MV-4-11 (cell line): ENCODE results near the gene NDUFA6.

ENCODE experiments used
- DNase-seq: peaks from one replicate; lab custom pipeline; 2025; lab: John Stamatoyannopoulos, UW

NDUFA6 gene

DNA sequence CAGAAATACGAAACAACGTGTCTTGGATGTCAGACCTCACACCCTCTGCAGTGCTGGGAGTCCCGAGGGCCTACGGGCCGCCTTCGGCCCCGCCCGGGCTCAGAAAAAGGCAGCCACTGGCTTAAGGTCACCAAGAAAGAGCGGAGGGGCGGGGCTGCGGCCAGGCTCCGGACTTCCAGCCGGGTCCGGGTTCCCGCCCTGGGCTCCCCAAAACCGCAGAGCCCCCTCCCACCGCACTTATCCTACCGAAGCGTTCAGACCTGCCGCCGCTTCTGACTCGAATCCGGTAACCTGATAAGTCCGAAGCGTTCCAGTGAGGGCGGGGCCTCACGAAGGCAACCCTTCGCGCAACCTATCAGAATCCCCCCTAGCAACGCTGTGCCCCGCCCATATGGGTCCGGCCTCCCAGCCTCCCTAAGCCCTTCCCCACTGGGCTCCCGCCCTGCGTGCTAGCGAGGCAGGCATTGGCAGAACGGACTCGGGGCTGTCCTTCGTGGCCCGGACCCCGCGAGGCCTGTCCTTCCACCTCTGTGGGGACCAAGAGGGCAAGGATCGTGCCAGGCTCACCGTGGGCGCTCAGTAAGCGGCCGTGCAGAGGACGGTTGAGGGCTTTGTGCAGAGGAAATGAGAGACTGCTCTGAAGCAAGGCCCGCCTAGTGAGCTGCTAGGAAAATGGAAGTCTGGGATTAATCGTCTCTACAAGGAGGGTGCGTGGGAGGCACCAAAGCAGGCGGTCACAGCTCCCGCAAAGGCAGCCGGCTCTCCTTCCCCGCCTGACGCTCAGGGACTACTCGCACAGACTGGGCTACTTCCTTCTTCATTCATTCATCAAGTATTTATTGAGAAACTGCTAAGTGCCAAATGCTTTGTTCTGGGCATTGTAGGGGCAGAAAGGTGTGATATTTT lies 19.8 kb downstream of the NDUFA6 start, which contains the start of gene NAGA:
TSS of gene NAGA (minus strand) at position 296 of the 906 bp plus-strand sequence. CDS start 515 bp downstream, outside the sequence.
- DNase-seq = peak; percentile 99

DNA sequence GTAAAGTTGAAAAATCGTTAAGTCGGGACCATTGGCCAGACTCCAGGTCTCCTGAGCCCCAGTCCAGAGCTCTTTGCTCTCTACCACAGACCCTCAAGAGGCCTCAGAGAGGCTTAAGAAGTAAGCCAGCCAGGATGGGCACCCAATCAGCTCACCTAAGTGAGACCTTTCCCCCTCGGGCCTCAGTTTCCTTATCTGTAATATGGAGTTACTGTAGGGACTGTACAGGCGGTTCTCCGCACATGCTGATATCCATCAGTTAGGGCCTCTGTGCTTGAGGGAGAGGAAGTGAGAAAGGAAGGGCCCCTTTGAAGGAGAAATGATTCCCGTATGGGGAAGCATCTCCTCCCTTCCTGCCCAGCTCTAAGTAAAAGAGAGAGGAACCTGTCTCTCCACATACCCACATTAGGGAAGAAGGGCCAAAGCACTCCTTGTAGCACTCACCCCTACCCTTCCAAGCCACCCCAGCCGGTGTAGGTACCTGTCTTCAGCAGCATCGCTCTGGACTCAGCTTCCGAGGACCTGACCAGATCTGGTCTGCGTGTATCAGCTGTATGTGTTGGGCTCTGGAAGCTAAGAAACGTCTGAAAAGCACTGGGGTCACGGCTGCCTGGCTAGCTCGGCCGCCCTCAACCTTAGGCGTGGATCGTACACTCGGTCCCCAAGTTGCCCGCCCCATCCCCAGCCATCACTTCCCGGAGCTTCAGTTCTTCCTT lies 20.6 kb downstream of the NDUFA6 start:
- peak; percentile 92 for DNase-seq

- DNase-seq = no peak
These were observed 22.3 kb downstream of the NDUFA6 start for GRCh38 chr22:42068291-42068690.

DNA sequence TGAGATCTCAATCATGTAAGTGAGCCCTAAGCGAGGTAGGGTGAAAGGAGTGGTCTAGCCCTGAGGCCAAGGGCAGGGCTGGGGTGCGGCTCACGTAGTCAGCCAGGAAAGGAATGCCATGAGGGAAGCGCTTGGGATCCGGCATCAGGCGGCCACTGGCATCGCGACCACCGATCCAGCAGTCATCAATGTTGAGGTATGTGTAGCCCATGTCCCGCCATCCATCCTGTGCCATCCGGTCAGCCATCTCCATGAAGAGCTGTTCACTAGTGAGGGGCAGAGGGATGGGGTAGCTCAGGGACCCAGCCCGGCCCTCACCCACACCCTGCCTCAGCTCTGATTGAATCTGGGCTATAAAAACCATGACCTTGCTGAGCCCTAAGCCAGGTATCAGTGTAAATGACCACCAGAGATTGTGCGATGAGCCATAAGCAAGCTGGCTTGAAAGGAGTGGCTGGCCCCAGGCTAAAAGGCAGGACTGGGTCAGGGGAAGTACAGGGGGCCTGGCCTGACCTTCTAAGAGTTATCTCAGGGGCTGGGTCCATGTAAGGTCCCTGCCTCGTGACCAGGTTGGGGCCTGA lies 22.8 kb downstream of the NDUFA6 start:
- DNase-seq = no peak

- DNase-seq = no peak
These were observed 23.6 kb downstream of the NDUFA6 start for GRCh38 chr22:42066937-42067336.

GRCh38 chr22:42066126-42066761 lies 24.3 kb downstream of the NDUFA6 start:
- DNase-seq = no peak

GRCh38 chr22:42065438-42066125 lies 25.0 kb downstream of the NDUFA6 start:
- DNase-seq = no peak

DNA sequence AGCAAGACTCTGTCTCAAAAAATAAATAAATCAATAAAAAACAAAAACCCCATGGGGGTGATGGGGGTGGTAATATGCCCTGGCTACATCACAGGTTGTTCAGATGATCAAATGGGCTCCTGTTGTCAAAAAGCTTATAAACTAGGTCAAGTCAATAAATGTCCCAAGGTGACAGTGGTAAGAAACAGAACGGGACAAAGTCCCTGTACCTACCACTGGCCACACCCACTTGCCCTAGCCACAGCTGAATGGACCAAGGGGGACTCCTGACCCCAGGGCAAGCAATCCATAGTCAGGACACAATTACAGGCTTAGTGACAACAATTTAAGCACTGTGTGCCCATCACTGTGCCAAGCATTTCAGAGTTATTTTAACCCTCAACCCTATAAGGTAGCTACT lies 25.9 kb downstream of the NDUFA6 start:
- no peak for DNase-seq

DNA sequence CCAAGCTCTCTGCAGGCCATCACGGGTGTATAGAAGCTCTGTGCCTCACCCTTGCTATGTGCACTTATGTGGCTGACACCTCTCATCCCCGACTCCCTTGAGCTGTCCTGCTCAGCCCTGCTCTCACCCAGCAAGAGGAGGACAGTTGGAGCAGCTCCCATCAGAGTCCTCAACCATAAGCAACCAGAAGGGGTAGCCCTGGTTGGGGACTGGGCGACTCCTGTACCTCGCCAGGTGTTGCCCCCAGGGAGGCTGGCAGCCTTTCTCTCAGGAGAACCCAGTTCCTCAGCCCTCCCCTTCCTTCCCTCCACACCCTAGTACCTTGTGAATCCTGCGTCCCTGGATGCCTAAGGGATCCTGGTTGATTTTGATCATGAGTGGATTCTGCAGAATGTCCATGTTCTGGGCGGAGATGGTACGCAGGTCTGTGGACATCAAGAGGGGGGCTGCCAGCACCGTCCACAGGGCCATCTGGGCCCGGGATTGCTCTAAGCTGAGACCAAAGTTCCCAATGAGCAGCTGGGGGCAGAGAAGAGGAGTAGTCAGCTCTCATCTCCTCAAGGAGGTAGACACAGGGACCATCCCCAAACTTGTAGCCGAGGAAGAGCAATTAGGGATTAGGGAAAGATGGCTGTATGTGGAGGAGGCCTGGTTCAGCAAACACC lies 27.9 kb downstream of the NDUFA6 start:
- DNase-seq = no peak

DNA sequence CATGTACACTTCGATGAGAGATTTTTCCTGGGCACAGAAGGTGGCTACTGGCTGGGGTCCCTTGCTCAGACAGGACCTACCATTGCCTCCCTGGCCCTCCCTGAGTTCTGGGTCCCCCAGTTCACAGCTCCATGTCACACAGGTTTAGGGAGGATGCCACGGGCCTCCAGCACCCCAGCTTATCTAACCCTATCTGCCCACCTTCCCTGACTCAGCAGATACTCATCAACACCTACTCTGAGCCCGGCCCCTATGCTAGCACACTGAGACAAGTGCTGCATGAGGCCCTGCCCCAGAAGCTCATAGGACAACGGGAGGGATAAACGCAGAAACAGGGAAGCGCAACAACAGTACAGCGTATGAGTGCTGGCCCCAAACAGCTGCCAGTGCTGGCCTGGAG lies 29.5 kb downstream of the NDUFA6 start:
- DNase-seq = no peak

GRCh38 chr22:42060489-42060888 lies 30.1 kb downstream of the NDUFA6 start:
- DNase-seq = no peak

GRCh38 chr22:42056757-42057511 lies 33.6 kb downstream of the NDUFA6 start:
- no peak for DNase-seq

GRCh38 chr22:42052765-42053164 lies 37.8 kb downstream of the NDUFA6 start:
- DNase-seq = peak; percentile 30

DNA sequence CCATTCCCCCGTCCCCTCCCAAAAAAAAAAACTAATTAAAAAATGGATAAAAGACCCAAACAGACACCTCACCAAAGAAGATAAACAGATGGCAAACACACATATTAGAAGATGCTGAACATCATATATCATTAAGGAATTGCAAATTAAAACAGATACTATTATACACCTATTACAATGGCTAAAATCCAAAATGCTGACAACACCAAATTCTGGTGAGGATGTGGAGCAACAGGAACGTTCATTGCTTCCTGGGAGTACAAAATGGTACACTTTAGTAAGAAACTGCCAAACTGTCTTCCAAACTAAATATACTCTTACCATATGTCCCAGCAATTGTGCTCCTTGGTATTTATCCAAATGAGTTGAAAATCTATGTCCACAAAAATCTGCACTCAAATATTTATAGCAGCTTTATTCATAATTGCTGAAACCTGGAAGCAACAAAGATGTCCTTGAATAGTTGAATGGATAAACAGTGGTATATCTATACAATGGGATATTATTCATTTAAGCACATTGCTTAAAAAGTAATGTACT lies 39.9 kb downstream of the NDUFA6 start:
- no peak for DNase-seq

- no peak for DNase-seq
These were observed 48.8 kb downstream of the NDUFA6 start for GRCh38 chr22:42041784-42042183.

DNA sequence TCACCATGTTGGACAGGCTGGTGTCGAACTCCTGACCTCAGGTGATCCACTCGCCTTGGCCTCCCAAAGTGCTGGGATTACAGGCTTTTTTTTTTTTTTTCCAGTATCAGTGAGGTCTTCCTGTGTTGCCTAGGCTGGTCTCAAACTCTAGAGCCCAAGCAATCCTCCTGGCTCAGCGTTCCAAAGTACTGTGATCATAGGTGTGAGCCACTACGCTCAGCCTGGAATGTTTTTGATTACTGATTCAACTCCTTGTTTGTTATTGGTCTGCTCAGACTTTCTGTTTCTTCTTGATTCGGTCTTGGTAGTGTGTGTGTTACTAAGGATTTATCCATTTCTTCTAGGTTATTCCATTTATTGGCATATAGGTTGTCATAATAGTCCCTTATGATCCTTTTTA lies 51.3 kb downstream of the NDUFA6 start:
- DNase-seq = no peak
